Muscle of arm (tissue), 12 donors: ENCODE measurements around the gene NRG2. TPM values are rescaled to one million over a fixed set of nuclear protein-coding genes. Genes with fewer than 3 reads are reported as not detected.

ENCODE experiments used
- DNase-seq: peaks from one replicate; pipeline ENCODE4 v3.0.0-alpha.2; 2013
- polyA plus RNA-seq, 12 donors: library from polyadenylated mRNA; unstranded; fragments of 120-200 nt; gene quantifications; one replicate each; pipeline ENCODE4 v1.2.1, GENCODE V29; 2013; ENCODE audit not compliant: insufficient read length in 12 of 12

The NRG2 gene
- polyA plus RNA-seq, 12 donors, result 0.81 to 2.7 (median 1.4) TPM; not detected in 2

GRCh38 chr5:140041492-140042392 is 1.4 kb downstream of the NRG2 start:
- no peak for DNase-seq

GRCh38 chr5:140041099-140041491 is 2.0 kb downstream of the NRG2 start:
- no peak for DNase-seq

- no peak for DNase-seq
Measured at GRCh38 chr5:140040358-140040757, 2.7 kb downstream of the NRG2 start.

- DNase-seq, result no peak
Measured at GRCh38 chr5:140039561-140039960, 3.5 kb downstream of the NRG2 start.

GRCh38 chr5:140038373-140038957 is 4.6 kb downstream of the NRG2 start:
- DNase-seq, result no peak

GRCh38 chr5:140037012-140037411 is 6.1 kb downstream of the NRG2 start:
- DNase-seq, result no peak

GRCh38 chr5:140035881-140036280 is 7.2 kb downstream of the NRG2 start:
- no peak for DNase-seq

GRCh38 chr5:140033037-140033760 is 9.9 kb downstream of the NRG2 start:
- DNase-seq, result no peak

GRCh38 chr5:140032296-140032695 is 10.8 kb downstream of the NRG2 start:
- DNase-seq, result no peak

- no peak for DNase-seq
Measured at GRCh38 chr5:140027807-140028206, 15.3 kb downstream of the NRG2 start.

- DNase-seq, result no peak
Measured at GRCh38 chr5:140025736-140026135, 17.4 kb downstream of the NRG2 start.

- DNase-seq, result no peak
Measured at GRCh38 chr5:140024928-140025327, 18.2 kb downstream of the NRG2 start.

GRCh38 chr5:140023611-140024191 is 19.4 kb downstream of the NRG2 start:
- DNase-seq, result no peak

GRCh38 chr5:140020601-140021177 is 22.4 kb downstream of the NRG2 start:
- DNase-seq, result no peak

GRCh38 chr5:140018920-140019644 is 24.0 kb downstream of the NRG2 start:
- no peak for DNase-seq

GRCh38 chr5:140018517-140018916 is 24.6 kb downstream of the NRG2 start:
- no peak for DNase-seq

GRCh38 chr5:140018096-140018481 is 25.0 kb downstream of the NRG2 start:
- no peak for DNase-seq

GRCh38 chr5:140017397-140018095 is 25.6 kb downstream of the NRG2 start:
- no peak for DNase-seq

GRCh38 chr5:140015706-140016105 is 27.4 kb downstream of the NRG2 start:
- DNase-seq, result no peak

GRCh38 chr5:140014751-140015150 is 28.3 kb downstream of the NRG2 start:
- DNase-seq, result no peak

- no peak for DNase-seq
Measured at GRCh38 chr5:140013536-140013935, 29.6 kb downstream of the NRG2 start.
